Mesendoderm (in vitro differentiated cells): ENCODE data around the gene MAFB.

Source experiments
- DNase-seq: peaks from one replicate; pipeline ENCODE4 v3.0.0; 2013
- H2AK5ac ChIP-seq: 2 replicates; pipeline ENCODE4 v1.6.1; 2013; ENCODE audit warnings: low read length, inconsistent platforms
- H2BK120ac ChIP-seq: 2 replicates; pipeline ENCODE4 v1.6.1; 2013; ENCODE audit warnings: low read depth, mild to moderate bottlenecking, low read length, moderate library complexity, mixed read lengths
- H2BK15ac ChIP-seq: replicated peaks from 2 replicates; pipeline ENCODE4 v1.6.1; 2013; ENCODE audit warnings: low read depth, mild to moderate bottlenecking, moderate library complexity
- H2BK5ac ChIP-seq: 2 replicates; pipeline ENCODE4 v1.6.1; 2013; ENCODE audit warnings: low read length, inconsistent platforms
- H3K18ac ChIP-seq: 2 replicates; pipeline ENCODE4 v1.6.1; 2013; ENCODE audit warnings: mild to moderate bottlenecking, low read length, mixed read lengths
- H3K23ac ChIP-seq: one replicate; pipeline ENCODE4 v1.6.1; 2013; ENCODE audit warnings: low read length
- H3K27ac ChIP-seq: 2 replicates; pipeline ENCODE4 v1.5.1; 2013; ENCODE audit warnings: low read depth, mild to moderate bottlenecking, inconsistent platforms, low read length, moderate library complexity
- H3K27me3 ChIP-seq: 2 replicates; pipeline ENCODE4 v1.6.1; 2013; ENCODE audit warnings: low read length, control low read depth, mild to moderate bottlenecking, inconsistent platforms; ENCODE audit not compliant: insufficient read depth, poor library complexity
- H3K36me3 ChIP-seq: 2 replicates; pipeline ENCODE4 v1.6.1; 2013; ENCODE audit warnings: low read length, inconsistent platforms; ENCODE audit not compliant: control insufficient read depth, insufficient read depth
- H3K4ac ChIP-seq: one replicate; pipeline ENCODE4 v1.6.1; 2013; ENCODE audit warnings: low read depth, mild to moderate bottlenecking, low read length, moderate library complexity
- H3K4me1 ChIP-seq: 2 replicates; pipeline ENCODE4 v1.6.1; 2013; ENCODE audit warnings: low read depth, low read length, inconsistent platforms; ENCODE audit not compliant: control insufficient read depth
- H3K4me2 ChIP-seq: 2 replicates; pipeline ENCODE4 v1.6.1; 2013; ENCODE audit warnings: low read length
- H3K4me3 ChIP-seq: 2 replicates; pipeline ENCODE4 v1.5.1; 2013; ENCODE audit warnings: mild to moderate bottlenecking, low read length
- H3K56ac ChIP-seq: one replicate; pipeline ENCODE4 v1.6.1; 2013; ENCODE audit warnings: low read length
- H3K79me1 ChIP-seq: 2 replicates; pipeline ENCODE4 v1.6.1; 2013; ENCODE audit warnings: low read length, inconsistent platforms
- H3K79me2 ChIP-seq: 2 replicates; pipeline ENCODE4 v1.6.1; 2013; ENCODE audit warnings: mild to moderate bottlenecking, low read length; ENCODE audit not compliant: control insufficient read depth, insufficient read depth
- H3K9ac ChIP-seq: 2 replicates; pipeline ENCODE4 v1.6.1; 2013; ENCODE audit warnings: low read length, inconsistent platforms
- H4K5ac ChIP-seq: one replicate; pipeline ENCODE4 v1.6.1; 2013; ENCODE audit warnings: low read length
- H4K8ac ChIP-seq: one replicate; pipeline ENCODE4 v1.6.1; 2013; ENCODE audit warnings: low read depth, mild to moderate bottlenecking, control low read depth, low read length, moderate library complexity
- WGBS: extraction: QIAGEN DNeasy Blood & Tissue Kit; methylation state at CpG from one replicate; pipeline ENCODE4 v1.1.7; 2013; ENCODE audit warnings: low lambda C conversion rate, missing lambda C conversion rate; ENCODE audit not compliant: insufficient coverage; ENCODE audit errors: extremely low coverage; 5-methylcytosine and 5-hydroxymethylcytosine counted together

The MAFB gene

DNA sequence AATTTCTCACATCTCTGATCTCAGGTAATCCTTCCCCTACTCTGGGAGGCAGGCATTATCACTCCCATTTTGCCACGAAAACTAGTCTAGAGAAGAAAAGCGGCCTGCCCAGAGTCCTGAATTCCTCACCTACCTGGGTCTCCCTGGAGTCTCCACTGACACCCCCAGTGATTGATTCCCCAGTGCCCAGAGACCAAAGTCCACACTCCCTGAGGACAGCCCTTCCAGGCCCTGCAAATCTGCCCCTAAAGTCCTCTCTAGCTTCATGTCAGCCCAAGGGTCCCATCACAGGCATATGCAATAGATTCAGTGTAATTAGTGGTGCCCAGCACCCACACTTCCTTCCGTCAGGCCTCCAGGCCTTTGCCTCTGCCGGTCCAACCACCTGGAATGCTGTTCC lies 47.2 kb downstream of the MAFB start:
- Histone ChIP-seq H3K4me1 (no peaks in the 10 kb centered on the region), H4K8ac (no peak overlapping the region), H3K36me3 (no peaks in the 10 kb centered on the region), H3K4ac (no peak overlapping the region), H3K4me3 (no peak overlapping the region), H3K18ac (no peak overlapping the region), H2BK15ac (no peak overlapping the region), H3K79me2 (no peaks in the 10 kb centered on the region), H2AK5ac (no peak overlapping the region), H3K56ac (no peak overlapping the region), H3K27ac (no peak overlapping the region), H3K79me1 (no peaks in the 10 kb centered on the region), H2BK120ac (no peak overlapping the region), H4K5ac (no peak overlapping the region), H3K9ac (no peak overlapping the region), H3K23ac (no peak overlapping the region), H3K27me3 (no peaks in the 10 kb centered on the region), H3K4me2 (no peak overlapping the region), H2BK5ac (no peak overlapping the region)
- no peak for DNase-seq
- WGBS = no CpG with 5 or more reads among the region's 4 CpGs

DNA sequence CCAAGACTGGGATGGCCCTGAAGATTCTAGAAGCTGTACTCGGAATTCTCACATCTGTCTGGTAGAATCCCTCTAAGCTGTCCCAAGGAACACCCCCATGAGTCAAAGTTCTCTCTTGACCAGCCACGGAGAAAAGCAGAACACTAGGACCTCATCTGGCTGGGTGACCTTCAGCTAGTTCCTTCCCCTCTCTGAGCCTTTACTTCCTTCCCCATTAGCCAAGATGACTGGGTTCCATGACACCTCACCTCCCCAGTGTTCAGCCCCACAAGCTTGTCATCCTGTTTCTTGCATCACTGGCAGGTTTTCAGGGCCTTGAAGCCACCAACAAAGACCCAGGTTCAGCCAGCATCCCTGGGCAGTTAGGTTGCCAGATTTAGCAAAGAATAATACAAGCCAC lies 47.8 kb downstream of the MAFB start:
- H4K5ac ChIP-seq = no peak overlapping the region

DNA sequence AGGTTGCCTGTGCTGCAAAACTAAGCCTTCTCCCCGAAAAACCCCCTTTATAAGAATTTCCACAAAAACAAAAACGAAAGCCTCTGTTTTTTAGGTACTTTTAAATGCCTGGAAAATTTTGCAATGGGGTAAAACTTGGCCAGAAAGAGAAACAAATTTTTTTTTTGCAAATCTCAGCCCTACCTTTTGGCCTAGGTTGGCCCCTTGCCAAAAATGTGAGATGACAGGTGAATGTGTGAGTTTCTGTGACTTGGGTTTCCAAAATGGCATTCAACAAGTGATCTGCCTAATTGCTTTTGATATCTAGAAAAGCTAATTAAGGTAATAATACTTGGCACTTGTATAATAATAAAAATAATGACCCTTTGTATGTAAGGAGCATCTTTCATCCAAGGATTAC lies 48.4 kb downstream of the MAFB start:
- Histone ChIP-seq H3K4me2 (no peak overlapping the region), H3K4me1 (no peaks in the 10 kb centered on the region), H3K56ac (no peak overlapping the region), H3K27ac (no peak overlapping the region), H3K4ac (no peak overlapping the region), H4K5ac (no peak overlapping the region), H2BK5ac (no peak overlapping the region), H4K8ac (no peak overlapping the region), H2BK15ac (no peak overlapping the region), H3K23ac (no peak overlapping the region), H2BK120ac (no peak overlapping the region), H3K79me2 (no peaks in the 10 kb centered on the region), H3K18ac (no peak overlapping the region), H3K9ac (no peak overlapping the region), H2AK5ac (no peak overlapping the region), H3K36me3 (no peaks in the 10 kb centered on the region), H3K4me3 (no peak overlapping the region), H3K27me3 (no peaks in the 10 kb centered on the region), H3K79me1 (no peaks in the 10 kb centered on the region)
- DNase-seq = no peak
- WGBS = no CpG with 5 or more reads among the region's 2 CpGs

More for the DNA sequence above, 47.8 kb downstream of the MAFB start:
- Histone ChIP-seq H4K8ac (no peak overlapping the region), H3K18ac (no peak overlapping the region), H3K56ac (no peak overlapping the region), H3K79me2 (no peaks in the 10 kb centered on the region), H2BK120ac (no peak overlapping the region), H3K4me1 (no peaks in the 10 kb centered on the region), H3K36me3 (no peaks in the 10 kb centered on the region), H3K27ac (no peak overlapping the region), H3K4me2 (no peak overlapping the region), H3K4ac (no peak overlapping the region), H3K4me3 (no peak overlapping the region), H3K27me3 (no peaks in the 10 kb centered on the region), H2BK15ac (no peak overlapping the region), H2BK5ac (no peak overlapping the region), H3K23ac (no peak overlapping the region), H2AK5ac (no peak overlapping the region), H3K79me1 (no peaks in the 10 kb centered on the region), H3K9ac (no peak overlapping the region)
- WGBS = no CpG with 5 or more reads among the region's 2 CpGs
- DNase-seq = no peak

DNA sequence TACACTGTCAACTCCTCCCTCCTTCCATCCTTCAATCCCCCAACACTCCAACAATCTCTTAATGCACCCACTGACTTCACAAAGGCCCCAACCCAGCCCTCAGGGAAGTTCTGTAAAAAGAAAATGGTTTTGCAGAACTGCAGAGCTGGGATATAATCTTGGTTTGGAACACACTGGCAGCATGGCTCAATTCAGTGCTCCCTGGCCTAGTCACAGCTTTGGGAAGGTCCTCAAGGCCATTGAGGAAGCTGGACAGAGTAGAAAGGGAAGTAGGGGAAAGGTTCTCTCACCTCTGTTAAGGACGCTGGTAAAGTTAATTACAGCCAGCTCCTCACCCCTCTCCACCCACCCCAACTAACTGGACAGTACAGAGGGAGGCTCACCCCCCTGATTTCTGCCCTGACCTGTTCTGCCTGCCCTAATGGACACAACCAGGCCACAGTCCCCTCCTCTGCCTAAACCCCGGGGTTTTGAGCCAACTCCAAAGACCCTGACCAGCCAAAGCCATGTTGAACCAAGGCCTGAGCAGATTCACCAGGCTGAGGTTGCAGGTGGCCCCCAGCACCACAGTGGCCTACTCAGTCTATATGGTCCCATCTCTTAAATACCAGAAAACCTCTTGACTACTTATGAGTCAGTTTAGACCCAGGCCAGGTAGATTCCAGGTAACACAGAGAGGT lies 49.2 kb downstream of the MAFB start:
- Histone ChIP-seq H3K79me2 (no peaks in the 10 kb centered on the region), H2BK120ac (no peak overlapping the region), H3K4me2 (no peak overlapping the region), H2AK5ac (no peak overlapping the region), H3K27me3 (no peaks in the 10 kb centered on the region), H3K27ac (no peak overlapping the region), H3K56ac (no peak overlapping the region), H3K9ac (no peak overlapping the region), H3K79me1 (no peaks in the 10 kb centered on the region), H3K4me1 (no peaks in the 10 kb centered on the region), H3K4me3 (no peak overlapping the region), H3K23ac (no peak overlapping the region), H2BK15ac (no peak overlapping the region), H2BK5ac (no peak overlapping the region), H4K5ac (no peak overlapping the region), H3K36me3 (no peaks in the 10 kb centered on the region), H3K4ac (no peak overlapping the region), H4K8ac (no peak overlapping the region), H3K18ac (no peak overlapping the region)
- no CpG with 5 or more reads among the region's 2 CpGs for WGBS
- no peak for DNase-seq

DNA sequence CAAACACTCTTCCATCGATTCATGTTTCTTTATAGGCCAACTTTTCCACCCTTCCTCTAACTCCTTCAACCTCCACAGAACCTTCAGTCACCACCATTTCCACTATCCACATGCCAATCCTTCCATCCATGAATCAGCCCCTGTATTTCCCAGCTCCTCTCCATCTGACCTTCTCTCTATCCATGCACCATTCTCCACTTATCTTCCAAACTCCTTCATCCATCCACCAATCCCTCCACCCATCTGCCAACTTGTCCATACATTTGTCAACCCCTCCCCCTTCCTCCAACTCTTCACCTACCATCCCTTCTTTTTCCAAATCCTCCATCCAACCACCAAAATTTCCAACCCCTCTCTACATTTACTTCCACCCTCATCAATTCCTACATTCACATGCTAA lies 49.9 kb downstream of the MAFB start:
- H3K56ac ChIP-seq = no peak overlapping the region
- no peak overlapping the region for H4K5ac ChIP-seq
- no peaks in the 10 kb centered on the region for H3K36me3 ChIP-seq
- no peak overlapping the region for H3K27ac ChIP-seq
- H3K4me3 ChIP-seq = no peak overlapping the region
- H2BK120ac ChIP-seq = no peak overlapping the region
- H3K27me3 ChIP-seq = no peaks in the 10 kb centered on the region
- no peak for DNase-seq
- no peaks in the 10 kb centered on the region for H3K4me1 ChIP-seq
- no peak overlapping the region for H2AK5ac ChIP-seq
- H3K79me1 ChIP-seq = no peaks in the 10 kb centered on the region
- WGBS = no CpG with 5 or more reads among the region's 1 CpG
- H4K8ac ChIP-seq = no peak overlapping the region
- no peak overlapping the region for H3K4me2 ChIP-seq
- H3K18ac ChIP-seq = no peak overlapping the region
- H3K4ac ChIP-seq = no peak overlapping the region
- H2BK5ac ChIP-seq = no peak overlapping the region
- no peak overlapping the region for H3K9ac ChIP-seq
- H3K23ac ChIP-seq = no peak overlapping the region
- no peak overlapping the region for H2BK15ac ChIP-seq
- H3K79me2 ChIP-seq = no peaks in the 10 kb centered on the region

DNA sequence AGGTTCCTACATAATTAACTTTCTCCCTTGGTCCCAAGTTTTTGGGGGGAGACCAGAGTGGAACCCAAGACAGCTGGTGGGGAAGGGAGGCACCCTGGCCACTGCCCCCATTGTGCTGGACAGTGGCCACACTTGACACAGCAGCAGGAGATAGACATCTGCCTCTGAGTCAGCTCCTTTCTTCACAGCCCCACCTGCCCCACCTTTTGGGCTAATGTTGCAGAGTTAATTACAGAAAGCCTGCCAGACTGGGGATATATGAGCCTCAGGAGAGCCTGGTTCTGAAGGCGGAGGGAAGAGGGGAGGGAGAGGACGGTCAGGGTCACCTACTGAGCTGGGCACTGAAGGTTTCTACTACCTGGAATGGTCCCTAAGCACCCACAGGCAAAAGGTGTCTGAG lies 50.6 kb downstream of the MAFB start:
- DNase-seq = no peak
- no peaks in the 10 kb centered on the region for H3K36me3 ChIP-seq
- H3K27ac ChIP-seq = no peak overlapping the region
- H3K79me2 ChIP-seq = no peaks in the 10 kb centered on the region
- no peak overlapping the region for H4K8ac ChIP-seq
- H3K79me1 ChIP-seq = no peaks in the 10 kb centered on the region
- WGBS = no CpG with 5 or more reads among the region's 2 CpGs
- no peak overlapping the region for H3K56ac ChIP-seq
- H3K27me3 ChIP-seq = no peaks in the 10 kb centered on the region
- H3K18ac ChIP-seq = no peak overlapping the region
- H2BK15ac ChIP-seq = no peak overlapping the region
- no peak overlapping the region for H3K4me3 ChIP-seq
- no peak overlapping the region for H3K9ac ChIP-seq
- H2BK120ac ChIP-seq = no peak overlapping the region
- H3K4ac ChIP-seq = no peak overlapping the region
- H2BK5ac ChIP-seq = no peak overlapping the region
- H3K23ac ChIP-seq = no peak overlapping the region
- H4K5ac ChIP-seq = no peak overlapping the region
- H2AK5ac ChIP-seq = no peak overlapping the region
- H3K4me1 ChIP-seq = no peaks in the 10 kb centered on the region
- no peak overlapping the region for H3K4me2 ChIP-seq
